BE2C (cell line): Measurements from ENCODE around the gene ADRM1.

ENCODE experiments used
- DNase-seq: peaks from one replicate; pipeline ENCODE4 v3.0.0-alpha.2; 2020
- H3K27me3 ChIP-seq: fragments of 250-450 bp; sonication (Bioruptor Pico); 2 replicates; pipeline ENCODE4 v1.5.1; 2020; ENCODE audit warnings: mild to moderate bottlenecking
- H3K36me3 ChIP-seq: fragments of 250-450 bp; sonication (Bioruptor Pico); 2 replicates; pipeline ENCODE4 v1.5.1; 2020; ENCODE audit warnings: mild to moderate bottlenecking
- H3K4me1 ChIP-seq: fragments of 250-450 bp; sonication (Bioruptor Pico); 2 replicates; pipeline ENCODE4 v1.5.1; 2020
- H3K4me3 ChIP-seq: 2 replicates; pipeline ENCODE4 v1.5.1; 2011; ENCODE audit warnings: low read depth, low read length
- H3K9me3 ChIP-seq: fragments of 250-450 bp; sonication (Bioruptor Pico); 2 replicates; pipeline ENCODE4 v1.5.1; 2020
- TF ChIP-seq, protein P1 (sequence below): IDR thresholded peaks from 2 replicates; pipeline ENCODE4 v1.5.1; 2012; ENCODE audit warnings: mild to moderate bottlenecking, low read depth, low read length

ADRM1 gene

DNA sequence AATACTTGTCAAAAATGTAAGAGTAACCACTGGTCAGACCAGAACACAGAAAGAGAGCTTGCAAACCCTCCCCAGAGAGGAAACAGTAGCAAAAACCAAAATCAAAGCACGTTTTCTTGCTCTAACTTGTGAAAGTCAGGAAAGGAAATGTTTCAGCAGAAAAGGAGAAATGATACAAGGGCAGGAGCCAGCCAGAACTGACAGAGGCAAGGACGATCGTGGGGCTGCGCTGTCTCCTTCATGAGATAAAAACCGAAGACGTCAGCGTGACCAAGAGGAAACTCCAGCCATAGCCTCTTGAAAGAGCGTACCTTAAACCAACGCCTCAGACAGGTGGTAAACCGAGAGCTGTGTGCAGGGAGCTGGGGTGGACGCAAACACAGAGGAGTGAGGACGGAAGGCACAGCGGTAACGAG lies 36.9 kb downstream of the ADRM1 start:
- Histone ChIP-seq H3K9me3 (no peaks in the 10 kb centered on the region), H3K4me1 (no peaks in the 10 kb centered on the region), H3K36me3 (no peaks in the 10 kb centered on the region), H3K27me3 (no peaks in the 10 kb centered on the region), H3K4me3 (no peak overlapping the region)
- TF ChIP-seq, protein P1, sequence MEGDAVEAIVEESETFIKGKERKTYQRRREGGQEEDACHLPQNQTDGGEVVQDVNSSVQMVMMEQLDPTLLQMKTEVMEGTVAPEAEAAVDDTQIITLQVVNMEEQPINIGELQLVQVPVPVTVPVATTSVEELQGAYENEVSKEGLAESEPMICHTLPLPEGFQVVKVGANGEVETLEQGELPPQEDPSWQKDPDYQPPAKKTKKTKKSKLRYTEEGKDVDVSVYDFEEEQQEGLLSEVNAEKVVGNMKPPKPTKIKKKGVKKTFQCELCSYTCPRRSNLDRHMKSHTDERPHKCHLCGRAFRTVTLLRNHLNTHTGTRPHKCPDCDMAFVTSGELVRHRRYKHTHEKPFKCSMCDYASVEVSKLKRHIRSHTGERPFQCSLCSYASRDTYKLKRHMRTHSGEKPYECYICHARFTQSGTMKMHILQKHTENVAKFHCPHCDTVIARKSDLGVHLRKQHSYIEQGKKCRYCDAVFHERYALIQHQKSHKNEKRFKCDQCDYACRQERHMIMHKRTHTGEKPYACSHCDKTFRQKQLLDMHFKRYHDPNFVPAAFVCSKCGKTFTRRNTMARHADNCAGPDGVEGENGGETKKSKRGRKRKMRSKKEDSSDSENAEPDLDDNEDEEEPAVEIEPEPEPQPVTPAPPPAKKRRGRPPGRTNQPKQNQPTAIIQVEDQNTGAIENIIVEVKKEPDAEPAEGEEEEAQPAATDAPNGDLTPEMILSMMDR = no peak
- no peak for DNase-seq

DNA sequence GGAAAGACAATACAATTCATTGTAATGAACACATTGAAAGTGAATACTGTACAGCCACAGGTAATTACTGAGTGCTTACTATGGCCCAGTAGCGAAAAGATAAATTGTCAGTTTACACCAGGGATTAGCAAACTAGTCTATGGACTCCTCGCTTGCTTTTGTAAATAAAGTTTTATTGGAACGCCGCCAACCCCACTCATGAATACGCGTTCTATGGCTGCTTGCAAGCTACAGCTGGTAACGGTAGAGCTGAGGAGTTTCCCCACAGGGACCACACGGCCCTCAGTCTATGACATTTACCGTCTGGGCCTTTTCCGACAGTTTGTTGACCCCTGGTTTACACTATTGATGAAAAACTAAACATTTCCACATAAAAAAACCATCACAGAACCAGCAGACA lies 40.1 kb downstream of the ADRM1 start:
- no peaks in the 10 kb centered on the region for H3K9me3 ChIP-seq
- TF ChIP-seq, protein P1 = no peak
- no peaks in the 10 kb centered on the region for H3K27me3 ChIP-seq
- no peak for DNase-seq
- no peaks in the 10 kb centered on the region for H3K4me1 ChIP-seq
- no peak overlapping the region for H3K4me3 ChIP-seq
- H3K36me3 ChIP-seq = no peaks in the 10 kb centered on the region

DNA sequence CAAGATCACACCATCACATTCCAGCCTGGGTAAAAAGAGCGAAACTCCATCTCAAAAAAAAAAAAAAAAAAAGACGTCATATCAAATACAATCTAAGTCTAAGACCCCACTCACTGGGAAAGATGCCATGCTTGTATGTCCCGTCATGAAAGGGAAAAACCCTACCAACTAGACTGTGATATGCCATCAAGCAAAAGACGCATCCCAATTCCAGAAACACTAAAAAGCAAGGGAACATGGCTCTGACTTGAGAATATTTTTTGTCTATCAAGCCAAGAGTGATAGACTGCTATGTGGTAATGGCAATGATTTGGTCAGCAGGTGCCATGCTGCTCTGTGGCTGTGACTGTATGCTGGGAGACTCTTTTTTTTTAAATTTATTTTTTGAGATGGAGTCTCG lies 41.3 kb downstream of the ADRM1 start:
- Histone ChIP-seq H3K4me1 (no peaks in the 10 kb centered on the region), H3K36me3 (no peaks in the 10 kb centered on the region), H3K4me3 (no peak overlapping the region), H3K27me3 (no peaks in the 10 kb centered on the region), H3K9me3 (no peaks in the 10 kb centered on the region)
- no peak for DNase-seq
- TF ChIP-seq, protein P1 = no peak

DNA sequence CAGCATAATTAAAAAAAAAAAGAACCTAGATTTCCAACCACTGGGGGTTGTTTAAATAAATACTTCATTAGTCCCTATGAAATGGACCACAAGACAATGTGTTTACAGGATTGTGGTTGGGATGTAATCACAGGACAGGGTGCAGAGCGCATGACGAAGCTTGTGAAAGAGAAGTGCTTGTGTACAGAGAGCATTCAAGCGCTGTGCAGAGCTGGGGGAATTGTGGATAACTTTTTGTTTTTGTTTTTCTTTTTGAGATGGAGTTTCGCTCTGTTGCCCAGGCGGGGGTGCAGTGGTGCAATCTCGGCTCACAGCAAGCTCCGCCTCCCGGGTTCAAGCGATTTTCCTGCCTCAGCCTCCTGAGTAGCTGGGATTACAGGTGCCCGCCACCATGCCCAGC lies 42.0 kb downstream of the ADRM1 start:
- H3K4me1 ChIP-seq = no peaks in the 10 kb centered on the region
- no peaks in the 10 kb centered on the region for H3K27me3 ChIP-seq
- no peak overlapping the region for H3K4me3 ChIP-seq
- no peak for DNase-seq
- no peaks in the 10 kb centered on the region for H3K36me3 ChIP-seq
- TF ChIP-seq, protein P1 = no peak
- no peaks in the 10 kb centered on the region for H3K9me3 ChIP-seq

DNA sequence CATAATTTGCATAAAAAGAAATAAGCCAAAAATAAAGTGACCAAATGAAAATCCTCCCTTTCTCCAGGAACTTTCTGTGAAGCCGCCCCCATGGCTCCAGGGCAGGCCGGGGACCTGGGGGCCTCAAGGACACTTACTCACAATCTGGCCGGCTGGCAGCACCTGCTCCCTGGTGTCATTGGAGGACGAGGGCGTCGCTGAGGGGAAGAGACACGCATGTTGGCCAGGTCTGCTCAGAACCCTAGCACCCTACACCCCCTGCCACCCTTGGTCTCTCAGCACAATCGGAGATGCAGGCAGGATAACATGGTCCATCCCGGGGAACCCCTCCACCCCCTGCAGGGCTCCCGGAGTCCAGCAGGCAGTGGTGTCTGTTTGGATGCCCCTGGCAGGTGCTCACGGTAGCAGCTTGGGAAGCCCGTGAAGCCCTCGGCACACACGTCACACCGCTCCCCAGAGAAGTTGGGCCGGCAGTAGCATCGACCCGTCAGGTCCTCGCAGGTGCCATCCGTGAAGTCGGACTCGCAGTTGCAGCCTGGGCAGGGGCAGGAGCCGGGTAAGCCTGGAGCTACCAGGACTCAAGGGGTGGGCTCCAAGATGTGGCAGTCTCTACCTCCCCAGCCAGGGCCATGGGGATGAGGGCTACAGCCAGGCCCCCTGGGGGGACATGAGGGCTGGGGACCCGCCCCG lies 43.0 kb downstream of the ADRM1 start:
- Histone ChIP-seq H3K9me3 (no peaks in the 10 kb centered on the region), H3K27me3 (no peaks in the 10 kb centered on the region), H3K36me3 (no peaks in the 10 kb centered on the region), H3K4me3 (no peak overlapping the region), H3K4me1 (no peaks in the 10 kb centered on the region)
- no peak for DNase-seq
- TF ChIP-seq, protein P1 = no peak

DNA sequence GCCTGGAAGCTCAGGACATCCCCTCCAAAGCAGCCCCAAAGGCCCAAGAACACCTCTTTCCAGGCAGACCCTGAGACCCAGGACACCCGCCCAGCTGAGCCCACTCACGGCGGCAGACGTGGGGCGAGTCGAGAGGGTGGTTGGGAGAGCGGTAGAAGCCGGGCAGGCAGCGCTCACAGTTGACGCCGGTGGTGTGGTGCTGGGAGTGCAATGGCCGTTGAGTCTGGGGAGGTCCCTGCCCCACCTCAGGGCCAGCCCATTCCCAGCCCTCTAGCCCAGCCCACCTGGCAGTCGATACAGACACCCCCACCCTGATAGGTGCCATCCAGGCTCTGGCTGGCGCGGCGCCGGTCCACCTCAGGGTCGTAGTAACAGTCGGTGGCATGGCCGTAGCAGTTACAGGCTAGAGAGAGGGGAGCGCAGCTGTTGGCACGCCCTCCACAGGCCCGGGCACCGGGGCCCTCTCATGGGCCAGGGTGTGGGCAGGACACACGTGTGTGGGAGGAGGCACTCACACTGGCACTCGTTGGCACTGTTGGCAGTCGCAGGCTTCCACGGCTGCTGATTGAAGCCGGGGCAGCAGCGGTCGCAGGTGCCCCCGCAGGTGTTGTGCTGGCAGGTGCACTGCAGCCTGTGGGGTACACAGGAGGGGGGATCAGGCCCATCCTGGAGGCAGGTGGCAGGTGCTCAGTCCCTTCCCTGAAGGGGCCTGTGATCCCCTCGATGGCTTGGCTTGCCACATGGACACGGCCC lies 43.8 kb downstream of the ADRM1 start:
- no peak for DNase-seq
- Histone ChIP-seq H3K27me3 (no peaks in the 10 kb centered on the region), H3K36me3 (no peaks in the 10 kb centered on the region), H3K4me3 (no peak overlapping the region), H3K4me1 (no peaks in the 10 kb centered on the region), H3K9me3 (no peaks in the 10 kb centered on the region)
- TF ChIP-seq, protein P1 = no peak
